GM04504 (cell line): Measurements from ENCODE around the gene SETD1B.

Experiments used
- DNase-seq: peaks from one replicate; pipeline ENCODE4 v3.0.0-alpha.2; 2012; ENCODE audit warnings: low read depth

The SETD1B gene

GRCh38 chr12:121809712-121810116 is 5.9 kb downstream of the SETD1B start:
- no peak for DNase-seq

GRCh38 chr12:121810234-121810817 is 6.5 kb downstream of the SETD1B start:
- DNase-seq: no peak

GRCh38 chr12:121810833-121811433 is 7.1 kb downstream of the SETD1B start:
- DNase-seq: no peak

- DNase-seq: no peak
These were observed 7.9 kb downstream of the SETD1B start for GRCh38 chr12:121811434-121812319.

DNA sequence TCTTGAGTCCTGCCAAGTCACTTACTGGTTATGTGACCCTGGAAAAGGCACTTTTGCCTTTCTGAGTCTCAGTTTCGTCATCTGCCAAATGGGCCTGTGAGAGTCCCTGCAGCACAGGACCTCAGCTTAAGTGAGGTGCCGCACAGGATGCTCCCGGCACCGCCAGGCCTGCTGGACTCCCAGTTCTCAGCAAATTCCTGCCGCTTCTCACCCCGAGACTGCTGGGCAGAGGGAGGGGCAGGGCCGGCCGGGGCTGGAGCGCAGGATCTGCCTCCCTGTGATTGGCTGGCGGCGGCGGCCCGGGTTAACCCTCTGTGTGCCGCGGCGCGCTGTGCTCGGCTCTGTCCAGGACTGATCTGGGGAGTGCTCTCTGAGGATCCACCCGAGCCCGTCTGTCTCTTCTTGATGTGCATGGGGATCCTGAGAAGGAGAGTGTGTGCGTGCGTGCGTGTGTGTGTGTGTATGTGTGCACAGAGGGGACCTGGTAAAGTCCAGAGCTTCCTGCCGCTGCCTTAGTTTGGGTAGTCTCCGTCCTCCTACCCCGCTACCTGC is 8.6 kb downstream of the SETD1B start:
- no peak for DNase-seq

DNA sequence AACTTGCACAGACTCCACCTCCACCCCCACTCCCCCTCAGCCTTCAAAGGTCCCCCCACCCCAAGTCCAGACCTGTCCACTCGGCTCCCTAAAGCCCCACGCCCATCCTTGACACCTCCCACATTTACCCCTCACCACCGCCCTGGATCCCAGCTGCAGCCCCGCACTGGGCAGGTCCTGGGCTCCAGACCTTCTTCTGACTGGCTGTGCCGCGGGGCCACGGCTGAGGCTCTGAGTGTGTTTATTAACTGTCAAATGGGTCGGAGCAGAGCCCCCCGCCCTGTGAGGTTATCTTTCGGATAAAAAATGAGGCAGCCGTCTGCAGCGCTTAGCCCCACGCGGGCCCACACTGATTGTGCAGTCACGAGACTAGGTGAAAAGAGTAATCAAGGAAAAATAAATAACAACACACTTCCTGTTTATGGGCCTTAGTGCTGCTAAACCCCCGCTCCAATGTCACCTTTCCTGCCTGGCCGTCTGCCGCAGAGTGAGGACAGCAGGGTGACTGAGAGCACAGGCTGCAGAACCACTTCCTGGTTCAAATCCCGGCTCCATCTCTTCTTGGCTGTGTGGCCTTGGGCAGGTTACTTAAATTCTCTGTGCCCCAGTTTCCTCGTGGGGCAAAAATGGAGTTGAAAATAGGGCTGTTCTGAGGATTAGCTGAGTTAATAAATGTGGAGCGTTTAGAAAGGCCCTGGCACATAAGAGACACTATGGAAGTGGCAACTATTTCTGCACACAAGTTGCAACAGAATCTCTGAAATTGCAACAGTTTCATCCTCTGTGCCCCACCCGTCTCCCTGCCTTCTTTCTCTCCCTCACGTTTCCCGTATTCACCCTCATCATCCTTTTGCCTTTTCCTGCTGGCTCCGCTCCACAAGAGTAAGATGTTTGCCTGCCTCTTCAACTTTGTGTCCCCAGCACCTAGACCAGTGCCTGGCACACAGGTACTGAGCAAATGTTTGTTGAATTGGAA is 9.4 kb downstream of the SETD1B start:
- DNase-seq: no peak

DNA sequence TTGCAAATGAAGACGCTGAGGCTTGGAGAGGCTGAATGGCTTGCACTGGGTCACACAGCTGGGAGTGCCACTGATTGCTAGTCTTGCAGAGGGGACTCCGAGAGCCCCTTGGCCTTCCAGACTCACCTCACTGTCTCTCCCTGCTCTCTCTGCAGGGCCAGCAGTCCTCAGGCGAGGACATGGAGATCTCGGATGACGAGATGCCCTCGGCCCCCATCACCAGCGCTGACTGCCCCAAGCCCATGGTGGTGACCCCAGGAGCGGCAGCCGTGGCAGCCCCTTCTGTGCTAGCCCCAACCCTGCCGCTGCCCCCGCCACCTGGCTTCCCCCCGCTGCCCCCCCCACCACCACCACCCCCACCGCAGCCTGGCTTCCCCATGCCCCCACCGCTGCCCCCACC is 10.1 kb downstream of the SETD1B start:
- DNase-seq: no peak

- DNase-seq: no peak
These were observed 10.8 kb downstream of the SETD1B start for GRCh38 chr12:121814429-121815119.

GRCh38 chr12:121815263-121815662 is 11.5 kb downstream of the SETD1B start:
- DNase-seq: no peak

GRCh38 chr12:121816925-121817647 is 13.3 kb downstream of the SETD1B start:
- no peak for DNase-seq

DNA sequence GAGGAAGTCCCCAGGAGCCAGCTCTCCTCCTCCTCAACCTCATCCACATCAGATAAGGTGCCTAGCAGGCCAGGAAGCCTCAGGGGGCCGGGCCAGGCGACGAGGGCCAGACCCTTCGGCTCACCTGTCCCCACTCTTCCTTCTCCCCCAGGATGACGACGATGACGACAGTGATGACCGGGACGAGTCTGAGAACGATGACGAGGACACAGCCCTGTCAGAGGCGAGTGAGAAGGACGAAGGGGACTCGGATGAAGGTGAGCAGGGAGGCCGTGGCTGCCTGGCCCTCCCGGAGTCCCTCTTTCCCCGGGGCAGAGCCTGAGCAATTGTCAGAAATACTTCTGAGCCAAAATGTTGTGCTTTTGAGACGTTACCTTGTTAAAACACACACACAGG is 13.8 kb downstream of the SETD1B start:
- no peak for DNase-seq

- DNase-seq: no peak
These were observed 15.6 kb downstream of the SETD1B start for GRCh38 chr12:121819212-121819949.

- no peak for DNase-seq
These were observed 16.2 kb downstream of the SETD1B start for GRCh38 chr12:121820056-121820455.

GRCh38 chr12:121822393-121823100 is 18.7 kb downstream of the SETD1B start:
- no peak for DNase-seq

- no peak for DNase-seq
These were observed 19.4 kb downstream of the SETD1B start for GRCh38 chr12:121823101-121823726.

DNA sequence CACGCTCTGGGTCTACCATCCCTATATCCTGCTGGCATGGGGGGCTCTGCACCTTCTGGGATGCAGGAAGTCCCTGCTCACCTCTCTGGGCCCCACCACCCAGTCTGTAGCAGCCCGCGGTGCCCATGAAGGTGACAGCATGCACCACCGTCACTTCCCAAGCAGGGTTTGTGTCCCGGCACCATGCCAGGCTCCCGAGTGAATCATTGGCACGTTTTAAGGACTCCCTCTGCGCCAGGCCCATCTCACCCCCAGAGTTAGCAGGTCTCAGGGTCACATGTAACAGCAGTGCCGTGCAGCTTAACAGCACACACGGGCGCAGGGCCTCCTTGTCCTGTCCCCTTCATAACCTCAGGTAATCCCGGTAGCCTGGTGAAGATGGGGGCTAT is 19.9 kb downstream of the SETD1B start:
- no peak for DNase-seq

DNA sequence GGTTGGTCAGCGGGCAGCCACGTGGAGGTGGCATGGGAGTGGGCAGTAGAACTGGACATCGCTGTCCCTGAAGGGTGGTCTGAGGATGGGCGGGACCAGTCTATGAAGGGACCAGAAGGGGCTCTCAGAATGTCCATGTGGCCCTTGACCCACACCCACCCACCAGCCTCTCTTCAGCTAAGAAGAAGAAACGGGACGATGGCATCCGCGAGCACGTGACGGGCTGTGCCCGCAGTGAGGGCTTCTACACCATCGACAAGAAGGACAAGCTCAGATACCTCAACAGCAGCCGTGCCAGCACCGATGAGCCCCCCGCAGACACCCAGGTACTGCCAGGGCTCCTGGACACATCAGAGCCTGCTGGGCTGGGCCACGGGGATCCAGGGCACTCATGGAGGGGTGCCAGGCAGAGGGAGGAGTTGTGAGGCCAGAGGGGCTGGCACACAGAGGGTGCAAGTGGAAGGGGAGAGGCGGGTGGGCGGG is 21.3 kb downstream of the SETD1B start:
- no peak for DNase-seq
